AG09319 (cell line): ENCODE data around the gene C9orf43.

ENCODE experiments used
- DNase-seq: peaks from one replicate; pipeline ENCODE4 v3.0.0-alpha.2; 2010; ENCODE audit warnings: low read depth; ENCODE audit errors: extremely low read depth
- TF ChIP-seq, protein P1 (sequence below): IDR thresholded peaks from 2 replicates; pipeline ENCODE4 v1.5.1; 2011; ENCODE audit warnings: low read depth, mild to moderate bottlenecking, inconsistent platforms, low read length, moderate library complexity

C9orf43 gene

DNA sequence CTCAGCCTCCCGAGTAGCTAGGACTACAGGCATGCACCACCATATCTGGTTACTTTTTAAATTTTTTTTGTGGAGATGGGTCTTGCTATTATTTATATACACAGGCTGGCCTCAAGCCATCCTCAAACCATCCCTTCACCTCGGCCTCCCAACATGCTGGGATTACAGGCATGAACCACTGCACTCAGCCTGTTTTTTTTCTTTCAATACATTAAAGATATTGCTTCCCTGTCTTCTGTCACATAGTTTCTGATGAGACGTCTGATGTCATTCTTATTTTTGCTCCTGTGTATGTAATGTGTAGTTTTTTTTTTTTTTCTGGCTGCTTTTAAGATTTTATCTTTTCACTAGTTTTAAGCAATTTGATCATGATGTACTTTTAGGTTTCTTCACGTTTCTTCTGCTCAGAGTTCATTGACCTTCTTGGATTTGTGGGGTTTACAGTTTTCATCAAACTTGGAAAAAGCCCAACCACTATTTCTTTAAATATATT is 41.6 kb downstream of the C9orf43 start:
- DNase-seq = no peak
- TF ChIP-seq, protein P1, sequence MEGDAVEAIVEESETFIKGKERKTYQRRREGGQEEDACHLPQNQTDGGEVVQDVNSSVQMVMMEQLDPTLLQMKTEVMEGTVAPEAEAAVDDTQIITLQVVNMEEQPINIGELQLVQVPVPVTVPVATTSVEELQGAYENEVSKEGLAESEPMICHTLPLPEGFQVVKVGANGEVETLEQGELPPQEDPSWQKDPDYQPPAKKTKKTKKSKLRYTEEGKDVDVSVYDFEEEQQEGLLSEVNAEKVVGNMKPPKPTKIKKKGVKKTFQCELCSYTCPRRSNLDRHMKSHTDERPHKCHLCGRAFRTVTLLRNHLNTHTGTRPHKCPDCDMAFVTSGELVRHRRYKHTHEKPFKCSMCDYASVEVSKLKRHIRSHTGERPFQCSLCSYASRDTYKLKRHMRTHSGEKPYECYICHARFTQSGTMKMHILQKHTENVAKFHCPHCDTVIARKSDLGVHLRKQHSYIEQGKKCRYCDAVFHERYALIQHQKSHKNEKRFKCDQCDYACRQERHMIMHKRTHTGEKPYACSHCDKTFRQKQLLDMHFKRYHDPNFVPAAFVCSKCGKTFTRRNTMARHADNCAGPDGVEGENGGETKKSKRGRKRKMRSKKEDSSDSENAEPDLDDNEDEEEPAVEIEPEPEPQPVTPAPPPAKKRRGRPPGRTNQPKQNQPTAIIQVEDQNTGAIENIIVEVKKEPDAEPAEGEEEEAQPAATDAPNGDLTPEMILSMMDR = no peak

DNA sequence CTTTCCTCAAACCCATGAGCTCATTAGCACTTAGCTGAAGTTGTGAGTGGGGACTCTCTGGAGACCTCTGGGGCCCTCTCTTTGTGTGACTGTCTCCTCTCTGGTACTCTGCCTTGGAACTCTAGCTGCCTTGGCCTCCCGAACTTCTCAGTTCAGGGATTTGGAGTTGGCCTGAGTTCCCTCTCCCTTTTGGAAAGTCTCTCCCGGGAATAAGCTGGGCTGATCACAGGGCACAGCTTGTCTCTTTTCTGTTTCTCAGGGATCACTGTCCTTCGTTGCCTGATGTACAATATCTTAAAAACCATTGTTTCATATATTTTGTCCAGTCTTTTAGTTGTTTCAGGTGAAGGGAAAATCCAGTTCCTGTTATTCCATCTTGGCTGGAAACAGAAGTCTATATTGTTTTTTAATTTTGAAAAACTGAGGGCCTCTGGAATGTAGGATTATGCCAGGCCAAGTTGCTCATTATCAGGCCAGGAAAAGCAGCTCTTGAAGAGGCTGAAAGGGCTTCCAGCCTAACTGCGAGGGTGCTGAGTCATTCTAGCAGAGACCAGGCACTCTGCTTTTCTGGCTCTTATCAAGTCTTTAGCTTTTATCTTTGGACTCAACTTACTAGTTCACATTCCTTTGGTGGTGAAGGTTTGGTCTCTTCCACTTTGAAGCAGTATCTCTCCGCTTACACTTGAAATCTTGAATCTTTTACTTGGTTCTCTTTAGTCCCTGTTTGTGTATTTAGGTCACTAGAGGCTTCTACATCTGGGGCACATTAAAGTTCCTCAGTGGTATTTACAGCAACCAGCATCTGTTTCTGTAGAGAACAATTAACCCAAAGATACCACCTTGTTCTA is 44.6 kb downstream of the C9orf43 start:
- peak; percentile 67 for DNase-seq
- TF ChIP-seq, protein P1 = no peak

- DNase-seq = no peak
- TF ChIP-seq, protein P1 = no peak
These were observed 45.7 kb downstream of the C9orf43 start for GRCh38 chr9:113456235-113456634.

GRCh38 chr9:113461285-113461684 is 50.7 kb downstream of the C9orf43 start:
- TF ChIP-seq, protein P1 = no peak
- DNase-seq = no peak

DNA sequence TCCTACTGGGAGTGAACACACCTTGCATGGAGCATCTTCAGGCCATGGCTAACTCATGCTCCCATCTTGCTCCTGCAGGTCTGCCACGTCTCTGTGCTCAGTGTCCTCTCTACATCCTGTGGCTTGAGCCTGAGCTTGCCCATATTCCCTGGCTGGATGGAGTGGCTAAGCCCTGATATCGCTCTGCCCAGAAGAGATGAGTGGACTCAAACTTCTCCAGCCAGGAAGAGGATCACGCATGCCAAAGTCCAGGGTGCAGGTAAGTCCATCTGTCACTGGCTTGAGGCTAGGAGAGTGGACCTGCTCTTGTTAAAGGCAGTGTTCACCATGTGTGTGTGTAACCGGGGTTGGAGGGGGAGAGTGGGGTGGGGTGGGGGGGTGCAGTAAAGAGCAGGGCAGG is 51.4 kb downstream of the C9orf43 start:
- TF ChIP-seq, protein P1 = no peak

DNA sequence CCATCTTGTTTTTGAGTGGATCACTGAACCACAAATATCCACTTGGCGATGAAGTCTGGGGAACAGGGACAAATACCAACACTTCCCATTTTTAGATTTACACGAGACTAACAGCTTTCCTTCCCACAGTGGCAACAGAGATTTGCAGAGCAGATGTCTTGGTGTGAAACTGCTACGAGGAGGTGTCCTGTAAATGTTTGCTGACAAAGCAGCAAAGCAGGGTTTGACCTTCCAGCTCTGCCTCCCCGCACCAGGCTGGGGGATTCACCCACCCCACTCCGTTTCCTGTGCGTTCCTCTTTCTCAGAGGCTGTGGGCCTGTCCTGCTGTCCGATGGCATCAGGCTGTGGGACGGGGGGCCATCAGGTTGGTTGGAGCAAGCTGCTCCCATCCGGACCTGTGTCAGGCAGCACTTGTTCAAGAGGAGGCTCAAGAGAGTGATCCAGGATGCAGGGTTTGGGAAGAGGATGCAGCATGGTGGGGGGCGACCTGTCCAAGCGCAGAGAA is 52.3 kb downstream of the C9orf43 start:
- TF ChIP-seq, protein P1 = no peak
- DNase-seq = no peak

More for the DNA sequence above, 51.4 kb downstream of the C9orf43 start:
- no peak for DNase-seq

- DNase-seq = no peak
- TF ChIP-seq, protein P1 = no peak
These were observed 53.1 kb downstream of the C9orf43 start, which contains the start of gene RGS3 for GRCh38 chr9:113463418-113464285. Gene RGS3 (plus strand): TSS chr9:113463727. CDS start chr9:113463803, 76 bp downstream.
